HL-60/S4 (cell line): ENCODE measurements around the gene SLC43A2.

Experiments
- in situ Hi-C: fragments of 300-500 bp; cut with MboI; formaldehyde crosslinking; loops from 2 replicates; pipeline ENCODE4 v1.14.3; 2022; ENCODE audit warnings: low sequenced_read_pairs

Gene SLC43A2

GRCh38 chr17:1591474-1592090 lies 37.1 kb downstream of the SLC43A2 start:
- in situ Hi-C loops = no loop called here

GRCh38 chr17:1590747-1591473 lies 37.7 kb downstream of the SLC43A2 start:
- in situ Hi-C loops = no loop called here

- in situ Hi-C loops = no loop called here
Observed at GRCh38 chr17:1590029-1590746, 38.4 kb downstream of the SLC43A2 start.

GRCh38 chr17:1588821-1589585 lies 39.6 kb downstream of the SLC43A2 start:
- in situ Hi-C loops = no loop called here

- in situ Hi-C loops = no loop called here
Observed at GRCh38 chr17:1584167-1584566, 44.5 kb downstream of the SLC43A2 start.

GRCh38 chr17:1583556-1583955 lies 45.1 kb downstream of the SLC43A2 start:
- in situ Hi-C loops = no loop called here

- in situ Hi-C loops = no loop called here
Observed at GRCh38 chr17:1582374-1582773, 46.3 kb downstream of the SLC43A2 start.

- in situ Hi-C loops = no loop called here
Observed at GRCh38 chr17:1580979-1581676, 47.5 kb downstream of the SLC43A2 start.

- in situ Hi-C loops = loop anchor here (10.0 kb wide), 1 partner anchor 57 kb away; no protein-coding TSS in a partner anchor
Observed at GRCh38 chr17:1578029-1578428, 50.6 kb downstream of the SLC43A2 start.

- in situ Hi-C loops = loop anchor here (10.0 kb wide), 1 partner anchor 57 kb away; no protein-coding TSS in a partner anchor
Observed at GRCh38 chr17:1577583-1578013, 51.0 kb downstream of the SLC43A2 start.

GRCh38 chr17:1577182-1577581 lies 51.5 kb downstream of the SLC43A2 start:
- in situ Hi-C loops = loop anchor here (10.0 kb wide), 1 partner anchor 58 kb away; no protein-coding TSS in a partner anchor

GRCh38 chr17:1576500-1576899 lies 52.1 kb downstream of the SLC43A2 start:
- in situ Hi-C loops = loop anchor here (10.0 kb wide), 1 partner anchor 58 kb away; no protein-coding TSS in a partner anchor

GRCh38 chr17:1574697-1575471 lies 53.8 kb downstream of the SLC43A2 start:
- in situ Hi-C loops = loop anchor here (10.0 kb wide), 1 partner anchor 60 kb away; no protein-coding TSS in a partner anchor

- in situ Hi-C loops = loop anchor here (10.0 kb wide), 1 partner anchor 61 kb away; no protein-coding TSS in a partner anchor
Observed at GRCh38 chr17:1573932-1574696, 54.5 kb downstream of the SLC43A2 start.

GRCh38 chr17:1572646-1573045 lies 56.0 kb downstream of the SLC43A2 start:
- in situ Hi-C loops = loop anchor here (10.0 kb wide), 1 partner anchor 62 kb away; no protein-coding TSS in a partner anchor

- in situ Hi-C loops = loop anchor here (10.0 kb wide), 1 partner anchor 63 kb away; no protein-coding TSS in a partner anchor
Observed at GRCh38 chr17:1571341-1571704, 57.3 kb downstream of the SLC43A2 start.

- in situ Hi-C loops = no loop called here
Observed at GRCh38 chr17:1568950-1569810, 59.5 kb downstream of the SLC43A2 start.
